ENCODE results near the gene TMEM40. TPM values are rescaled to one million over a fixed set of nuclear protein-coding genes. Genes with fewer than 3 reads are reported as not detected.

Gene TMEM40
- total and polyA plus RNA-seq, 2 donors (not counting 1 experiment from before 2014, with no cell fraction given): 0.33 TPM; not detected in 1

DNA sequence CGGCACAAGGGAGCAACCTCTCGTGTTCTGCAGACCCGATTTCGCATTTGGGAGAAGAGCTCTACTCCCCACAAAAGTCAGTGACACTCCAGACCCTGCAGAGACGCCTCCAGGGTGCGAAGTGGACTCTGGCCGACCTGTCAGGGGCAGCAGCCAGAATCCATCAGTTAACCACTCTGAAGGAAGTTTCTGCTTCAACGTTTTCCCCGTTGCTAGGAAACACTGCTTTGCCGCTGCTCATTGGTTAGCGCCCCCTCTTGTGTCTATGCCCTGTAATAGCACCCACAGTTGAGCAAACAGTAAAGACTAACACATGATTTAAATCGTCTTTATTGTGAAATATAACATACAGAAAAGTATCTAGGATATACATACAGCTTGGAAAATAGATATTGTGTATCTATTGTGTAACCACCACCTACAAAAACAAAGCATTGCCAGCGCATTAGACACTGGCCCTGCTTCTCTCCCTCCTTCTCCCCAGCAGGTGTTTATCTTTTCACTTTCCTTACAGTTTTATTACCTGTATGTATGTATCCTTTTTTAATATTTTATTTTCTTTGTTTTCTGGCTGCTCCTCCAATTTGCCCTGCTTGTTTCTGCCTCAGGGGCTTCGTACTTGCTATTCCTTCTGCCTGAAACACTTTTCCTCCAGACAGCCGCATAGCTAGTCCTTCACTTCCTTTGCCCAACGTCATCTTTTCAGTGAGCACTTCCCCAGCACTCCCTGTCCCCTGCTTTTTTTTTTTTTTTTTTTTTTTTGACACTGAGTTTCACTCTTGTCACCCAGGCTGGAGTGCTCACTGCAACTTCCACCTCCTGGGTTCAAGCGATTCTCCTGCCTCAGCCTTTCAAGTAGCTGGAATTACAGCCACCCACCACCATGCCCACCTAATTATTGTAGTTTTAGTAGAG lies 38.8 kb downstream of the TMEM40 start:
- H3K27ac Mint-ChIP-seq: peak overlapping the region; percentile 82
- Histone ChIP-seq H3K36me3 (replicated peaks in 1 of 2; ENCODE audit: control extremely low read depth in 1 of 2, control insufficient read depth in 1 of 2, extremely low read depth in 1 of 2, insufficient read depth in 2 of 2, low read length in 1 of 2) (no peaks in the 10 kb centered on the region), H3K79me2 (ENCODE audit: control insufficient read depth, insufficient read depth, low read length) (no peaks in the 10 kb centered on the region), H3K4me1 (ENCODE audit: control insufficient read depth in 2 of 2, insufficient read depth in 2 of 2, low read length in 2 of 2) (peaks cover 3 to 11% of the 10 kb centered on the region in 2 donors), H3K27ac (ENCODE audit: low read length in 2 of 2) (no peak overlapping the region), H3K4me2 (replicated peaks; ENCODE audit: low read depth, low read length, poor library complexity, severe bottlenecking) (peak overlapping the region; percentile 69), H2AFZ (ENCODE audit: insufficient read depth, low read depth, low read length, poor library complexity, severe bottlenecking) (peak overlapping the region; percentile 74), H3K4me3 (ENCODE audit: control extremely low read depth in 1 of 5, extremely low read depth in 1 of 5, insufficient read depth in 1 of 5, low read depth in 2 of 5, low read length in 4 of 5) (peak overlapping the region in 2 of 5 experiments; percentile 17 to 20), H3K9ac (ENCODE audit: low read length) (peak overlapping the region; percentile 14), H3K9me3 (ENCODE audit: control extremely low read depth in 1 of 3, control insufficient read depth in 2 of 3, insufficient read depth in 1 of 3, low read length in 2 of 3) (no peaks in the 10 kb centered on the region), H4K20me1 (ENCODE audit: control insufficient read depth, insufficient read depth, low read length, poor library complexity, severe bottlenecking) (no peaks in the 10 kb centered on the region), H3K27me3 (replicated peaks in 1 of 4; ENCODE audit: control extremely low read depth in 1 of 4, control insufficient read depth in 3 of 4, insufficient read depth in 4 of 4, low read length in 3 of 4) (peaks cover 0 to 6% (median 2%) of the 10 kb centered on the region in 4 experiments)
- peak overlapping the region; percentile 78 for H3K4me3 Mint-ChIP-seq
- peaks cover 6% of the 10 kb centered on the region for H3K27me3 Mint-ChIP-seq
- H3K9me3 Mint-ChIP-seq (ENCODE audit: insufficient read depth): no peaks in the 10 kb centered on the region
- no peak for TF ChIP-seq EZH2 (IDR thresholded peaks at IDR 0.05; ENCODE audit: borderline replicate concordance, insufficient read depth, low read depth, low read length, poor library complexity, severe bottlenecking)
- TF ChIP-seq, protein P1, sequence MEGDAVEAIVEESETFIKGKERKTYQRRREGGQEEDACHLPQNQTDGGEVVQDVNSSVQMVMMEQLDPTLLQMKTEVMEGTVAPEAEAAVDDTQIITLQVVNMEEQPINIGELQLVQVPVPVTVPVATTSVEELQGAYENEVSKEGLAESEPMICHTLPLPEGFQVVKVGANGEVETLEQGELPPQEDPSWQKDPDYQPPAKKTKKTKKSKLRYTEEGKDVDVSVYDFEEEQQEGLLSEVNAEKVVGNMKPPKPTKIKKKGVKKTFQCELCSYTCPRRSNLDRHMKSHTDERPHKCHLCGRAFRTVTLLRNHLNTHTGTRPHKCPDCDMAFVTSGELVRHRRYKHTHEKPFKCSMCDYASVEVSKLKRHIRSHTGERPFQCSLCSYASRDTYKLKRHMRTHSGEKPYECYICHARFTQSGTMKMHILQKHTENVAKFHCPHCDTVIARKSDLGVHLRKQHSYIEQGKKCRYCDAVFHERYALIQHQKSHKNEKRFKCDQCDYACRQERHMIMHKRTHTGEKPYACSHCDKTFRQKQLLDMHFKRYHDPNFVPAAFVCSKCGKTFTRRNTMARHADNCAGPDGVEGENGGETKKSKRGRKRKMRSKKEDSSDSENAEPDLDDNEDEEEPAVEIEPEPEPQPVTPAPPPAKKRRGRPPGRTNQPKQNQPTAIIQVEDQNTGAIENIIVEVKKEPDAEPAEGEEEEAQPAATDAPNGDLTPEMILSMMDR (IDR thresholded peaks at IDR 0.05): peak; percentile 90
- ChIA-PET POLR2A (no interaction called here), CTCF (interaction anchor here (0.7 to 4.1 kb wide), 10 partner anchors 12 to 585 kb away, joined by 3 to 25 read pairs (median 4); no protein-coding TSS in a partner anchor)
- peaks cover 7% of the 10 kb centered on the region for H3K4me1 Mint-ChIP-seq
- intact Hi-C loops (cut with micrococcal nuclease): loop anchor here (1.0 to 5.0 kb wide), 3 partner anchors 14 to 583 kb away; no protein-coding TSS in a partner anchor
- peak; percentile 99 for ATAC-seq (ENCODE audit: low read depth)
- WGBS (ENCODE audit: insufficient coverage): 16% methylated on average over 7 of the region's 17 CpGs
- DNase-seq: peak; percentile 85

DNA sequence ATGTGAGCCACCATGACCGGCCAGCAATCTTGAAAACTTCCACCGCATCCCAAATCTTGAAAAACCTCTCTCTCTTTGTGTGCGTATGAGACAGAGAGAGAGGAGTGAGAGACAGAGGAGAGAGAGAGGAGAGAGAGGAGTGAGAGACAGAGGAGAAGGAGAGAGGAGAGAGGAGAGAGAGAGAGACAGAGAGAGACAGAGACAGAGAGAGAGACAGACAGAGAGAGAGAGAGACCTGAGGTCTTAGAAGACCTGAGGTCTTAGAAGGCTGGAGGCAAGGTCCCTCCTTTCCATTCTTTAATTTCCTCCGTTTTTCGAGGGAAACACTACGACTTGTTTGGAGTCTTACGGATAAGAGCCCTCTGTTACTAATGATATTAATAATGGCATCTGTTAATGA lies 39.5 kb downstream of the TMEM40 start:
- Histone ChIP-seq H3K4me2 (replicated peaks; ENCODE audit: low read depth, low read length, poor library complexity, severe bottlenecking) (peak overlapping the region; percentile 69), H4K20me1 (ENCODE audit: control insufficient read depth, insufficient read depth, low read length, poor library complexity, severe bottlenecking) (no peaks in the 10 kb centered on the region), H3K9ac (ENCODE audit: low read length) (peak overlapping the region; percentile 14), H3K4me3 (ENCODE audit: control extremely low read depth in 1 of 5, extremely low read depth in 1 of 5, insufficient read depth in 1 of 5, low read depth in 2 of 5, low read length in 4 of 5) (peak overlapping the region in 1 of 5 experiments; percentile 20), H3K36me3 (replicated peaks in 1 of 2; ENCODE audit: control extremely low read depth in 1 of 2, control insufficient read depth in 1 of 2, extremely low read depth in 1 of 2, insufficient read depth in 2 of 2, low read length in 1 of 2) (no peaks in the 10 kb centered on the region), H3K27ac (ENCODE audit: low read length in 2 of 2) (no peak overlapping the region), H3K27me3 (replicated peaks in 1 of 4; ENCODE audit: control extremely low read depth in 1 of 4, control insufficient read depth in 3 of 4, insufficient read depth in 4 of 4, low read length in 3 of 4) (peaks cover 0 to 6% (median 2%) of the 10 kb centered on the region in 4 experiments), H3K9me3 (ENCODE audit: control extremely low read depth in 1 of 3, control insufficient read depth in 2 of 3, insufficient read depth in 1 of 3, low read length in 2 of 3) (no peaks in the 10 kb centered on the region), H3K4me1 (ENCODE audit: control insufficient read depth in 2 of 2, insufficient read depth in 2 of 2, low read length in 2 of 2) (peaks cover 3 to 11% of the 10 kb centered on the region in 2 donors), H2AFZ (ENCODE audit: insufficient read depth, low read depth, low read length, poor library complexity, severe bottlenecking) (peak overlapping the region; percentile 74), H3K79me2 (ENCODE audit: control insufficient read depth, insufficient read depth, low read length) (no peaks in the 10 kb centered on the region)
- TF ChIP-seq, protein P1 (IDR thresholded peaks at IDR 0.05): no peak
- TF ChIP-seq EZH2 (IDR thresholded peaks at IDR 0.05; ENCODE audit: borderline replicate concordance, insufficient read depth, low read depth, low read length, poor library complexity, severe bottlenecking): no peak
- intact Hi-C loops (cut with micrococcal nuclease): no loop called here
- H3K9me3 Mint-ChIP-seq (ENCODE audit: insufficient read depth): no peaks in the 10 kb centered on the region
- ChIA-PET CTCF (interaction anchor here (1.0 to 4.1 kb wide), 6 partner anchors 12 to 584 kb away, joined by 3 to 25 read pairs (median 7); no protein-coding TSS in a partner anchor), POLR2A (no interaction called here)
- DNase-seq (no peak), ATAC-seq (ENCODE audit: low read depth) (no peak)
- H3K27me3 Mint-ChIP-seq: peaks cover 6% of the 10 kb centered on the region
- H3K4me3 Mint-ChIP-seq: peak overlapping the region; percentile 78
- no CpG with 5 or more reads among the region's 7 CpGs for WGBS (ENCODE audit: insufficient coverage)
- peak overlapping the region; percentile 82 for H3K27ac Mint-ChIP-seq
- H3K4me1 Mint-ChIP-seq: peaks cover 7% of the 10 kb centered on the region

All from B cell (primary cell).